ENCODE results near the gene COX7A2.

The COX7A2 gene

GRCh38 chr6:75268121-75268987 lies 24.8 kb upstream of the COX7A2 start:
- no peak for DNase-seq

- no peak for DNase-seq
These were observed 23.9 kb upstream of the COX7A2 start for GRCh38 chr6:75267461-75267860.

GRCh38 chr6:75266716-75267291 lies 23.2 kb upstream of the COX7A2 start:
- peak; percentile 8 for DNase-seq

- DNase-seq: no peak
These were observed 19.8 kb upstream of the COX7A2 start for GRCh38 chr6:75263401-75263750.

- no peak for DNase-seq
These were observed 19.3 kb upstream of the COX7A2 start for GRCh38 chr6:75262716-75263400.

- DNase-seq: no peak
These were observed 17.7 kb upstream of the COX7A2 start for GRCh38 chr6:75261299-75261698.

- DNase-seq: no peak
These were observed 13.9 kb upstream of the COX7A2 start for GRCh38 chr6:75257343-75258087.

GRCh38 chr6:75250552-75250951 lies 7.0 kb upstream of the COX7A2 start:
- DNase-seq: no peak

GRCh38 chr6:75249837-75250236 lies 6.2 kb upstream of the COX7A2 start:
- DNase-seq: no peak

- no peak for DNase-seq
These were observed 2.8 kb upstream of the COX7A2 start for GRCh38 chr6:75246386-75246785.

GRCh38 chr6:75244063-75244584 lies 523 bp upstream of the COX7A2 start:
- no peak for DNase-seq

- DNase-seq: no peak
These were observed 7.0 kb downstream of the COX7A2 start for GRCh38 chr6:75236630-75237029.

- no peak for DNase-seq
These were observed 8.3 kb downstream of the COX7A2 start for GRCh38 chr6:75235271-75235670.

GRCh38 chr6:75234126-75234865 lies 9.3 kb downstream of the COX7A2 start:
- DNase-seq: no peak

GRCh38 chr6:75233092-75233615 lies 10.4 kb downstream of the COX7A2 start:
- DNase-seq: no peak

GRCh38 chr6:75230484-75231325 lies 12.9 kb downstream of the COX7A2 start:
- no peak for DNase-seq

- no peak for DNase-seq
These were observed 19.2 kb downstream of the COX7A2 start for GRCh38 chr6:75224303-75224926.

- no peak for DNase-seq
These were observed 20.2 kb downstream of the COX7A2 start for GRCh38 chr6:75223428-75223827.

GRCh38 chr6:75222261-75222660 lies 21.3 kb downstream of the COX7A2 start:
- DNase-seq: no peak

GRCh38 chr6:75221116-75221515 lies 22.5 kb downstream of the COX7A2 start:
- DNase-seq: no peak

GRCh38 chr6:75220357-75220756 lies 23.2 kb downstream of the COX7A2 start:
- no peak for DNase-seq
